H1 (cell line): ENCODE data around the gene TUBGCP5. TPM values are rescaled to one million over a fixed set of nuclear protein-coding genes. Genes with fewer than 3 reads are reported as not detected.

Source experiments
- CBX8 ChIP-seq: fragments of 300-800, 300-1000 bp; sonication (generic); IDR thresholded peaks from 2 replicates; pipeline ENCODE4 v1.7.1; 2016; ENCODE audit warnings: low read depth, low read length, borderline replicate concordance
- CEBPB ChIP-seq: IDR thresholded peaks from 2 replicates; pipeline ENCODE4 v1.6.1; 2012; ENCODE audit warnings: low read depth, low read length
- KDM1A ChIP-seq: fragments of 200-600, 300-600 bp; sonication (generic); IDR thresholded peaks from 2 replicates; pipeline ENCODE4 v1.7.1; 2016; ENCODE audit warnings: mild to moderate bottlenecking, low read length, borderline replicate concordance
- NANOG ChIP-seq: IDR thresholded peaks from 2 replicates; pipeline ENCODE4 v1.6.1; 2011; ENCODE audit warnings: low read length, low read depth, mild to moderate bottlenecking, inconsistent platforms; ENCODE audit not compliant: insufficient read depth, poor library complexity, severe bottlenecking
- RFX5 ChIP-seq: IDR thresholded peaks from 2 replicates; pipeline ENCODE4 v1.6.1; 2011; ENCODE audit warnings: low read depth, low read length, improper control_type of control experiment, borderline replicate concordance
- SIRT6 ChIP-seq: IDR thresholded peaks from one replicate; pipeline ENCODE4 v1.7.1; 2012; ENCODE audit warnings: low read length, inconsistent platforms
- TCF12 ChIP-seq: IDR thresholded peaks from 2 replicates; pipeline ENCODE4 v1.6.1; 2011; ENCODE audit warnings: low read depth, mild to moderate bottlenecking, low read length
- ZNF274 ChIP-seq: IDR thresholded peaks from 2 replicates; pipeline ENCODE4 v1.7.0; 2012; ENCODE audit warnings: low read length, borderline replicate concordance; ENCODE audit errors: extremely low read depth
- polyA plus RNA-seq, 7 experiments: library from polyadenylated mRNA; depleted of rRNA in 3 of 7; stranded (reverse) in 5 of 7; unstranded in 2 of 7; fragments of >200 nt in 5 of 7; fragments of 200-250 nt in 2 of 7; gene quantifications; 1 replicate in 5 of 7; 2 replicates in 1 of 7; 4 replicates in 1 of 7; pipeline versions ENCODE4 v1.2.1 to v1.2.3, GENCODE V29; 2011 to 2013; ENCODE audit warnings: missing spikeins in 2 of 7, mixed read lengths in 2 of 7
- total RNA-seq: library from RNA; stranded (reverse); fragmentation: NEBNext Ultra II Directional; extraction: Animal tissue kit (Norgen Biotek cat#: 25700); gene quantifications from 2 replicates; pipeline ENCODE4 v1.2.1, GENCODE V29; 2021
- TF ChIP-seq, protein P1 (sequence below): fragments of 300-600 bp; sonication (generic); IDR thresholded peaks from 2 replicates; pipeline ENCODE4 v1.7.1; 2012; ENCODE audit warnings: low read length, moderate library complexity, mild to moderate bottlenecking, inconsistent platforms; ENCODE audit not compliant: insufficient replicate concordance

Gene TUBGCP5
- total and polyA plus RNA-seq, 2 of the 8 experiments (the other 6 are each of a cell fraction or from before 2014, with no cell fraction given), result 6.3 to 12.5 TPM

DNA sequence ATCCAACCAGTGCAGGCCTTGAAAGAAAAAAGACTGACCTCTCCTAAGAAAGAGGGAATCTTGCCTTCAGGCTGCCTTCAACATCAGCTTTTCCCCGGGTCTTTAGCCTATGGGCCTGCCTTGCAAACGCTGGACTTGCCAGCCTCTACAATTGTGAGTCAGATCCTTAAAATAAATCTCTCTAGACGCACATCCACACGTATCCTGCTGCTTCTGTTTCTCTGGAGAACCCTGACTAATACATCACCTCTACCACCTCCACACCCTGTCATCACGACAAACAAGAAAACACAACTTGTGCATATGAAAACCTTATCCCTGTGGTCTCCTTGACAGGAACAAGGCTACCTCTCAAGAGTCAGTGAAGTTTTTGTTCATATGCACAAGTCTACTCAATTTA, 71.0 kb downstream of the TUBGCP5 start (continued):
- TF ChIP-seq, protein P1, sequence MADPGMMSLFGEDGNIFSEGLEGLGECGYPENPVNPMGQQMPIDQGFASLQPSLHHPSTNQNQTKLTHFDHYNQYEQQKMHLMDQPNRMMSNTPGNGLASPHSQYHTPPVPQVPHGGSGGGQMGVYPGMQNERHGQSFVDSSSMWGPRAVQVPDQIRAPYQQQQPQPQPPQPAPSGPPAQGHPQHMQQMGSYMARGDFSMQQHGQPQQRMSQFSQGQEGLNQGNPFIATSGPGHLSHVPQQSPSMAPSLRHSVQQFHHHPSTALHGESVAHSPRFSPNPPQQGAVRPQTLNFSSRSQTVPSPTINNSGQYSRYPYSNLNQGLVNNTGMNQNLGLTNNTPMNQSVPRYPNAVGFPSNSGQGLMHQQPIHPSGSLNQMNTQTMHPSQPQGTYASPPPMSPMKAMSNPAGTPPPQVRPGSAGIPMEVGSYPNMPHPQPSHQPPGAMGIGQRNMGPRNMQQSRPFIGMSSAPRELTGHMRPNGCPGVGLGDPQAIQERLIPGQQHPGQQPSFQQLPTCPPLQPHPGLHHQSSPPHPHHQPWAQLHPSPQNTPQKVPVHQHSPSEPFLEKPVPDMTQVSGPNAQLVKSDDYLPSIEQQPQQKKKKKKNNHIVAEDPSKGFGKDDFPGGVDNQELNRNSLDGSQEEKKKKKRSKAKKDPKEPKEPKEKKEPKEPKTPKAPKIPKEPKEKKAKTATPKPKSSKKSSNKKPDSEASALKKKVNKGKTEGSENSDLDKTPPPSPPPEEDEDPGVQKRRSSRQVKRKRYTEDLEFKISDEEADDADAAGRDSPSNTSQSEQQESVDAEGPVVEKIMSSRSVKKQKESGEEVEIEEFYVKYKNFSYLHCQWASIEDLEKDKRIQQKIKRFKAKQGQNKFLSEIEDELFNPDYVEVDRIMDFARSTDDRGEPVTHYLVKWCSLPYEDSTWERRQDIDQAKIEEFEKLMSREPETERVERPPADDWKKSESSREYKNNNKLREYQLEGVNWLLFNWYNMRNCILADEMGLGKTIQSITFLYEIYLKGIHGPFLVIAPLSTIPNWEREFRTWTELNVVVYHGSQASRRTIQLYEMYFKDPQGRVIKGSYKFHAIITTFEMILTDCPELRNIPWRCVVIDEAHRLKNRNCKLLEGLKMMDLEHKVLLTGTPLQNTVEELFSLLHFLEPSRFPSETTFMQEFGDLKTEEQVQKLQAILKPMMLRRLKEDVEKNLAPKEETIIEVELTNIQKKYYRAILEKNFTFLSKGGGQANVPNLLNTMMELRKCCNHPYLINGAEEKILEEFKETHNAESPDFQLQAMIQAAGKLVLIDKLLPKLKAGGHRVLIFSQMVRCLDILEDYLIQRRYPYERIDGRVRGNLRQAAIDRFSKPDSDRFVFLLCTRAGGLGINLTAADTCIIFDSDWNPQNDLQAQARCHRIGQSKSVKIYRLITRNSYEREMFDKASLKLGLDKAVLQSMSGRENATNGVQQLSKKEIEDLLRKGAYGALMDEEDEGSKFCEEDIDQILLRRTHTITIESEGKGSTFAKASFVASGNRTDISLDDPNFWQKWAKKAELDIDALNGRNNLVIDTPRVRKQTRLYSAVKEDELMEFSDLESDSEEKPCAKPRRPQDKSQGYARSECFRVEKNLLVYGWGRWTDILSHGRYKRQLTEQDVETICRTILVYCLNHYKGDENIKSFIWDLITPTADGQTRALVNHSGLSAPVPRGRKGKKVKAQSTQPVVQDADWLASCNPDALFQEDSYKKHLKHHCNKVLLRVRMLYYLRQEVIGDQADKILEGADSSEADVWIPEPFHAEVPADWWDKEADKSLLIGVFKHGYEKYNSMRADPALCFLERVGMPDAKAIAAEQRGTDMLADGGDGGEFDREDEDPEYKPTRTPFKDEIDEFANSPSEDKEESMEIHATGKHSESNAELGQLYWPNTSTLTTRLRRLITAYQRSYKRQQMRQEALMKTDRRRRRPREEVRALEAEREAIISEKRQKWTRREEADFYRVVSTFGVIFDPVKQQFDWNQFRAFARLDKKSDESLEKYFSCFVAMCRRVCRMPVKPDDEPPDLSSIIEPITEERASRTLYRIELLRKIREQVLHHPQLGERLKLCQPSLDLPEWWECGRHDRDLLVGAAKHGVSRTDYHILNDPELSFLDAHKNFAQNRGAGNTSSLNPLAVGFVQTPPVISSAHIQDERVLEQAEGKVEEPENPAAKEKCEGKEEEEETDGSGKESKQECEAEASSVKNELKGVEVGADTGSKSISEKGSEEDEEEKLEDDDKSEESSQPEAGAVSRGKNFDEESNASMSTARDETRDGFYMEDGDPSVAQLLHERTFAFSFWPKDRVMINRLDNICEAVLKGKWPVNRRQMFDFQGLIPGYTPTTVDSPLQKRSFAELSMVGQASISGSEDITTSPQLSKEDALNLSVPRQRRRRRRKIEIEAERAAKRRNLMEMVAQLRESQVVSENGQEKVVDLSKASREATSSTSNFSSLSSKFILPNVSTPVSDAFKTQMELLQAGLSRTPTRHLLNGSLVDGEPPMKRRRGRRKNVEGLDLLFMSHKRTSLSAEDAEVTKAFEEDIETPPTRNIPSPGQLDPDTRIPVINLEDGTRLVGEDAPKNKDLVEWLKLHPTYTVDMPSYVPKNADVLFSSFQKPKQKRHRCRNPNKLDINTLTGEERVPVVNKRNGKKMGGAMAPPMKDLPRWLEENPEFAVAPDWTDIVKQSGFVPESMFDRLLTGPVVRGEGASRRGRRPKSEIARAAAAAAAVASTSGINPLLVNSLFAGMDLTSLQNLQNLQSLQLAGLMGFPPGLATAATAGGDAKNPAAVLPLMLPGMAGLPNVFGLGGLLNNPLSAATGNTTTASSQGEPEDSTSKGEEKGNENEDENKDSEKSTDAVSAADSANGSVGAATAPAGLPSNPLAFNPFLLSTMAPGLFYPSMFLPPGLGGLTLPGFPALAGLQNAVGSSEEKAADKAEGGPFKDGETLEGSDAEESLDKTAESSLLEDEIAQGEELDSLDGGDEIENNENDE, result no peak
- TF ChIP-seq CEBPB (no peak), ZNF274 (no peak), NANOG (no peak), KDM1A (no peak), TCF12 (no peak), RFX5 (no peak), SIRT6 (no peak), CBX8 (no peak)
- TF ChIP-seq, all 59 proteins: peak for 0
